Endometrium (tissue), 2 donors: ENCODE measurements around the gene SPTBN4.
A peak's percentile ranks its signal among the peaks of the same experiment; 100 is the strongest.
"Not testable (repeated sequence)": the region's sequence is repeated elsewhere in the genome, so short reads cannot be mapped to it uniquely, and the experiment has no call there.

Experiments
- FAIRE-seq: peaks from 2 replicates; lab custom pipeline; 2012; peaks lifted over from hg19 to GRCh38; lab: Jason Lieb, UNC
- donor health status: control.
- donor health status: control.

SPTBN4 gene

GRCh38 chr19:40588926-40589569 is 122.2 kb downstream of the SPTBN4 start:
- no peak for FAIRE-seq

DNA sequence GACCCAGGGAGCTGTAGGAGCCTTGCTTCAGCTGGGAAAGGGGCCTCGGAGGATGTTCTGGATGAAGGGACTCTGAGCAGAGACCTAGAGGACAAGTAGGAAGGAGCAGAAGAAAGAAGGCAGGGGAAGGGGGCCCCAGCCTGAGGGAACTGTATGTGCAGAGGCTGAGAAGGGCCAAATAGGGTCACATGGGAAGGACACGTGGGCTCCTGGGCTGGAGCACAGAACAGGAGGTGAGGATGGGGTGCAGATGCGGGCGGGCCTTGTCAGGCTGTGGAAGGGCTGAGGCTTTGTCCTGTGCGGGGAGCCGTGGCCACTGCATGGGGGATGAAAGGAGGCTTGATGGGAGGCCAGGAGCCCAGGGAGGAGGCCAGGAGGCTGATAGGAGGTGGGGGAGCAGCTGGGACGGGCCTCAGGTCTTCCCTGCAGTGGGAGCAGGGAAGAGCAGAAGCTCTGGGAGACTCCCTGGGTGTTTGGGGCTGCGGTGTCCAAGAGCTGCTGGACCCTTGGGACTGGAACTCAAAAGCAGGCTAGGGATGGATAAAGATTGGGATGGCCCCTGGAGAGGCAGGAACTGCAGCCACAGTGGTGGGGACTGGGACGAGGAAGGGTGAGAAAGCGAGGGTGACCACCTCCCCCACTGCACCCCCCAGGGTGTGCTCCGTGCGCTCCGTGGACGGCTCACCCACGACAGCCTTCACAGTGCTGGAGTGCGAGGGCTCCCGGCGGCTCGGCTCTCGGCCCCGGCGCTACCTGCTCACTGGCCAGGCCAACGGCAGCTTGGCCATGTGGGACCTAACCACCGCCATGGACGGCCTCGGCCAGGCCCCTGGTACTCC is 123.0 kb downstream of the SPTBN4 start:
- no peak for FAIRE-seq

GRCh38 chr19:40590464-40591265 is 123.9 kb downstream of the SPTBN4 start:
- no peak for FAIRE-seq

DNA sequence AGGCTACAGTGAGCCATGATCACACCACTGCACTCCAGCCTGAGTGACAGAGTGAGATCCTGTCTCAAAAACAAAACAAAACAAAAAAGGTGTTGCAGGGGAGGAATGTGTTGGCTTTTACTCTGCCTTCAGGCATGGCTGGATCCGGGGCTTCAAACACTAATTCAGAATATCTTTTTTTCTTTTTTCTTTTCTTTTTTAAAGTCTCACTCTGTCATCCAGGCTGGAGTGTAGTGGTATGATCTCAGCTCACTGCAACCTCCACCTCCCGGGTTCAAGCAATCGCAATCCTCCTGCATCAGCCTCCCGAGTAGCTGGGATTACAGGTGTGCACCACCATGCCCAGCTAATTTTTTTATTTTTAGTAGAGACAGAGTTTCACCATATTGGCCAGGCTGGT is 124.9 kb downstream of the SPTBN4 start:
- not testable (repeated sequence) for FAIRE-seq

GRCh38 chr19:40592170-40592569 is 125.4 kb downstream of the SPTBN4 start:
- no peak for FAIRE-seq

DNA sequence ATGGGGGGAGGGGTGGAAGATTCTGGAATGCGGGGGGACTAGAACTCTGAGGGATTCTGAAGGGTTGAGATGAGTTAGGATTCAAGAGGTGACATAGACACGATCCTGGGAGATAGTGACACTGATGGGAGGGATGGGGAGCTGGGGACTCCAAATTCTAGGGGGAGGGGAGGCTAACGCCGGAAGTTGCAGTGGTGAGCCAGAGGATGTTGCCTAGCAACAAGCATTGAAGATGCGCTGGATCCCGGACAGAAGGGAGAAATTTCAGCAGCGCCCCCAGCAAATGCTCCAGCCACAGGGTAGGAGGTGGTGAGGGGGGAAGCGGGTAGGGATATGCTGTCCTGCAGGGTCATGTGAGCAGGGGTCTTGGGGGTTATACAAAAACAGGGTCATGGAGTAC is 127.5 kb downstream of the SPTBN4 start:
- FAIRE-seq, result no peak

DNA sequence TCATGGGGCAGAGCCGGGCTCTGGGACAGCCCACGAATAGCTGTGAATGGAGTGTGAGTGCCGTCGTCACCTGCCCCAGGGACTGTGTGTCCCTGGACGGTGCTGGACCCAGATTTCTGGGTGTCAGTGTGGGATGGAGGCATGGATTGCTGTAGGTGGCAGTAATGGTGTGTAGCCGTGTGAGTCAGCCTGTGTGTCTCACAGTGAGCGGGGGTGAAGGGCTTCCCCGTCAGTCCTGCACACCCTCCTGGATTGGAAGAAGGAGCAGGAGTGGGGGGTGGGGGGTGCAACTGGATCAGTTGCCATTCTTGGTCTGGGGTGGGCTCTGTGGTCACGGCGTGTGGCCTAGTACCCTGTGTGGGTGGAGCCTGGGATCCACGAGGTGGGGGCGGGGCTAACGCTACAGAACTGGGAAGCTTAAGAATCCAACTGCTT is 127.9 kb downstream of the SPTBN4 start:
- no peak for FAIRE-seq

- no peak for FAIRE-seq
Measured at GRCh38 chr19:40596608-40597328, 130.0 kb downstream of the SPTBN4 start.

DNA sequence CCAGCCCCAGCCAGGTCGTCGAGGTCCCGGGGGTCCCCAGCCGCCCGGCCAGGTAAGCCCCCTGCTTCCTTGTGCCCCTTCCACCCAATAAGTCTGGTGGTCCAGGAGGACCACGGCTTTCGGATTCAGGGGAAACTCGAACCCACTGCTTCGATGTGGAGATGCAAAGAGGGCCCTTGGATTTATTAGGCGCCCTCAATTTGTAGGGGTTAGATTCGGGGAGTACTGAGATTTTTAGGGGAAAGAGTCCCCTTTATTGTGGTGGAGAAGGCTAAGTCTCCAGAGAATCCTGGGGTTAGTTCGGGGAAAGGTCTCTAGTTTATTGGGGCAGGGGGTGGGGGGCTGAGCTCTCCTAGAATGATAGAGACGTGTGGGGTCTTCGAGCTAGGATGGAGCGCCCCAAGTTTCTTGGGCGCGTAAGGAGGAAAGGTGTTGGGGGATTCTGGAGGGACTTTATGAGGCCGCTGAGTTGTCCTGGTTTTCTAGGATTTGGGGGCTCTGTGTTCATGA is 130.6 kb downstream of the SPTBN4 start:
- no peak for FAIRE-seq

- FAIRE-seq, result peak; percentile 91
Measured at GRCh38 chr19:40598121-40598917, 131.5 kb downstream of the SPTBN4 start.

DNA sequence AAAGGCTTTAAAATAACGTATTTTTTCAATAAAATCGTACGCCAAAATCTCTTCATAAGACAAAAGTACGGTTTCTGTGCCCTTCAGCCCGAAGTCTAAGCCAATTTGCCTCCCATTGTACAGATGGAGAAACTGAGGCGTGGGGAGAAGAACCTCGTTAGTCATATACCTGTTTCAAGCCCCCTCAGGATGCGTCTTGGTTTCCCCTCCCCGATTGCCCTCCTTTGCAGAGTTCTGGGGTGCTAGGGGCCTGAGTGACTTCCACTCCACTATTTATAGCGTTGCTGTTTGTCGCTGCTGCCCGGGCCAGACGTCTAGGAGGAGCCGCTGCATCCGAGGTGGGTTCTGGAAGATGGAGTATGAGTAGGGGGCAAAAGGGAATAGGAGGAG is 132.1 kb downstream of the SPTBN4 start:
- FAIRE-seq, result no peak

GRCh38 chr19:40599331-40599901 is 132.6 kb downstream of the SPTBN4 start:
- FAIRE-seq, result no peak

DNA sequence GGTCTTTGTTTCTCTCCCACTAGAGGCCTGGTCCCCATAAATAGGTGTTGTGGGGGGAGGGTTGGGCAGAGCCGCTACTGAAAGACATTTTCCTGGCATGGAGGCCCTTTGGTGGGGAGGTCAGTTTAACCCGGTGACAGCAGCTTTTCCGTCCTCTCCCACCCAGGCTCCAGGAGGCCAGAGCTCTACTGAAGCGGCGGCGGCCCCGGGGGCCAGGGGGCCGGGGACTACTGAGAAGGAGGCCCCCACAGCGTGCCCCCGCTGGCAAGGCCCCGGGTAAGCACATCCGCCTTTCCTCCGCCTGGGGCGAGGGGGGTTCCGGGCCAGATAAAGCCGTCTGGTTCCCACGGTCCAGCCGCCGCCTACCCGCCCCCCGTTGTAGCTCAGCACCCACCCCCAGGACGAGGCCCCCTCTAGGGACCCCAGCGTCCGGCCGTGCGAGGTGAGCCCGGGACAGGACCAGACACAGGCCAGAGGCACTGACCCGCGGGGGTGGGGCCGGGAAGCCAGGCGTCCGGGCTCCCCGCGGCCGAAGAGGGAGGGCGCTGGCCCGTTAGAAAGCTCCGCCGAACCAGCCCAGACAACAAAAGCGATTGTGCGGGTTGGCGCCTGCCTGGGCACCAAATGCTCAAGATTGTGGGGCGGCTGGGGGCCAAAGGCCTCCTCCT is 133.2 kb downstream of the SPTBN4 start:
- no peak for FAIRE-seq

- no peak for FAIRE-seq
Measured at GRCh38 chr19:40600570-40601133, 133.9 kb downstream of the SPTBN4 start.

DNA sequence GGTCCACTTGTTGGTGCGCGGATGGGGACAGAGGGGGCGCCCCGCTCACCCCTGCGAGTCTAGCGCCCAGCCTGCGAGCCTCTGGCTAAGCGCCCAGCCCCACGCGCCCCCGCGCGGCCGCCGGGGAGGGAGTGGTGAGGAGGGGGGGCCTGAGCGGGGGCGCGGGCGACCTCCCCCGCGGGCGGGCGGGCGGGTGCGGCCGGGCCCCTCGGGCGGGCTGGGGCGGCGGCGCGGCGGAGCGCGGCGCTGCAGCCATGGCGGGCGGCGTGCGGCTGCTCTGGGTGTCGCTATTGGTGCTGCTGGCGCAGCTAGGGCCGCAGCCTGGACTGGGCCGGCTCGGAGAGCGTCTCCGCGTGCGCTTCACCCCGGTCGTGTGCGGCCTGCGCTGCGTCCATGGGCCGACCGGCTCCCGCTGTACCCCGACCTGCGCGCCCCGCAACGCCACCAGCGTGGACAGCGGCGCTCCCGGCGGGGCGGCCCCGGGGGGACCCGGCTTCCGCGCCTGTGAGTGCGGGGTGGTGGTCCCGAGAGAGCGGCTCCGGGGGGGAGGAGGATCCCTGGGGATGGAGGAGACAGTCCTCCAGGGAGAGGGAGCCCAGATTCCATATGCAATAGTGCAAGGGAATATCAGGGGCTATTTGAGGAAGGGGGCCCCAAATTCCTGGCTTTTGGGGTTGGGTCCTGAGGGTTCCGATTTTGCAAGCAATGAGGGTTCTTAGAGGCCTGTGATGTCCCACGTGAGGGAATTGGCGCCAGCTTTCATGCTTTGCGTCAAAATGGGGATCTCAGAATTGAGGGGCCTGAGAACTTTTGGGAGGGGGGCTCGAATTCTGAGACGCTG is 134.6 kb downstream of the SPTBN4 start, which contains the start of gene LTBP4:
Gene LTBP4 (plus strand): TSS at position 236 of the 841 bp plus-strand sequence. CDS start 19 bp downstream, at position 255.
- FAIRE-seq, result no peak

DNA sequence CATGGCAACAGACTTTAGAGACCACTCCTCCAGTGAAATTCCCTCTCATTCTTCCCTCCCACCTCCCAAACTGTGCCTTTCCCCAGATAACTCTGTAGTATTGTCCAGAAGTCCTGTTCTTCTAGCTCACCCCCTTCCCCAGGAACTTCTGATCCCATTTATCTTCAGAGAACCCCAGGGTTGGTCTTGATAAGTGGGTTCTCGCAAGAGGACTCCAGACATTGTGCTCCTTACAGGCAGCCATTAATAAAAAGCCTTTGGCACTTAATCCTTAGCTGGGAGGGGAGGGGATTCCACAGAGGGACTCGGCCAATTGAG is 136.2 kb downstream of the SPTBN4 start:
- no peak for FAIRE-seq

DNA sequence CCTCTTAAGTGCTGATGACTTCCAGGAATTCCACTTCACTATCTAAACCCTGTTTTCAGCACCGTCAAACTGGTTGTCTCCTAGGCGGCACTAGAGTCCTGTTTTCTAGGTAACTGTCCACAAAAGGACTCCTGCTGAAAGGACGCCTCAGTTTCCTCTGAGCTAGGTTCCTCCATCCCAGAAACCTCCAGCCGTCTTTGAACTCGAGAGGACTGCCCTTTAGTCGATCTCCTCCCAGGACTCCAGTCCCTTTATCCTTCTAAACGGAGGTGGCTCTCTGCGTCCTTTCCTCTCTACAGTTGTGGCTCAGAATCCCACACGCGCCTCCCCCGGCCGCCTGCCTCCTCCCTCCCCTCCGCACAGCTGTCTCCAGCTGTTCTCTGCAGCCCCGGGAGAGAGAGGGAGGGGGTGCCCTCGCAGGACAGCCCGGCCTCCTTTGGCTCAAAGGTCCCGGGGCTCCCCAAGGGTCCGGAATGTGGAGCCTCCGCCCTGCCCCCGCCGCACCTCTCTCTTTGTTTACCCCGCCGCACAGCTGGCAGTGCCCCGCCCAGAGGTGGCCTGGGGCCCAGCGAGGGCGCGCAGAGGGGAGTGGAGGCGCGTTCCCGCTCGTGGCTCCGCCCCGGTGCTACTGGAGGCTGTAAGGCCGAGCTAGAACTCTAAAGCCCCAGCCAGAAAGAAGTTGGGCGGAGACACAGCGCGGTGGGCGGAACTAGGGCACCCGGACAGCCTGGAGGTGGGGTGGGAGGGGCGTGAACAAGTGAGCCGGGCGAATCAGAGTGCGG is 136.8 kb downstream of the SPTBN4 start:
- FAIRE-seq, result peak; percentile 92

- FAIRE-seq, result no peak
Measured at GRCh38 chr19:40604171-40604646, 137.4 kb downstream of the SPTBN4 start.
